OCI-LY7 (cell line): ENCODE measurements around the gene CAPN9. TPM values are rescaled to one million over a fixed set of nuclear protein-coding genes. Genes with fewer than 3 reads are reported as not detected.

Source experiments
- BruUV-seq: library from RNA; stranded (reverse); fragments of 400-500 nt; replicated peaks from 2 replicates; lab custom pipeline; 2021; lab: Mats Ljungman, UMichigan
- CTCF ChIA-PET: fragments of 300-600 bp; sonication (Branson Sonifier 250); formaldehyde crosslinking; loops from one replicate; lab custom pipeline; 2022; ENCODE audit warnings: antibody characterized with exemption; ENCODE audit not compliant: unreplicated experiment; lab: Charles Lee
- POLR2A ChIA-PET: fragments of 300-600 bp; sonication (Branson Sonifier 250); formaldehyde crosslinking; loops from one replicate; lab custom pipeline; 2022; ENCODE audit warnings: antibody characterized with exemption; lab: Charles Lee
- DNase-seq: peaks from one replicate; pipeline ENCODE4 v3.0.0-alpha.2; 2015; ENCODE audit warnings: low spot score
- H2AFZ ChIP-seq: fragments of 200-600 bp; sonication (generic), shearing (Covaris generic); 2 replicates; pipeline ENCODE4 v1.6.1; 2014; ENCODE audit warnings: mild to moderate bottlenecking, antibody characterized with exemption, low read length, moderate library complexity
- H3K27ac ChIP-seq: fragments of 200-600 bp; sonication (generic); 2 replicates; pipeline ENCODE4 v1.5.1; 2014; ENCODE audit warnings: mixed run types, low read depth, mild to moderate bottlenecking, moderate library complexity, low read length, inconsistent platforms; ENCODE audit not compliant: poor library complexity, severe bottlenecking
- H3K36me3 ChIP-seq: fragments of 200-600 bp; sonication (generic); 2 replicates; pipeline ENCODE4 v1.6.1; 2014; ENCODE audit warnings: mild to moderate bottlenecking, antibody characterized with exemption, low read length, moderate library complexity, mixed read lengths; ENCODE audit not compliant: insufficient read depth
- H3K4me1 ChIP-seq: fragments of 200-600 bp; sonication (generic); 2 replicates; pipeline ENCODE4 v1.5.1; 2014; ENCODE audit warnings: mild to moderate bottlenecking, low read length; ENCODE audit not compliant: insufficient read depth, poor library complexity, severe bottlenecking
- H3K4me2 ChIP-seq: fragments of 200-600 bp; sonication (generic); 2 replicates; pipeline ENCODE4 v1.6.1; 2014; ENCODE audit warnings: mild to moderate bottlenecking, low read length
- H3K4me3 ChIP-seq: fragments of 200-600 bp; sonication (generic); 2 replicates; pipeline ENCODE4 v1.5.1; 2014; ENCODE audit warnings: mild to moderate bottlenecking, low read depth, low read length; ENCODE audit not compliant: poor library complexity, severe bottlenecking
- H3K79me2 ChIP-seq: fragments of 200-600 bp; sonication (generic); 2 replicates; pipeline ENCODE4 v1.6.1; 2016; ENCODE audit warnings: low read depth, mild to moderate bottlenecking, low read length, moderate library complexity, mixed read lengths; ENCODE audit not compliant: insufficient read depth
- H3K9me2 ChIP-seq: fragments of 200-600 bp; sonication (generic); 2 replicates; pipeline ENCODE4 v1.6.1; 2016; ENCODE audit warnings: mild to moderate bottlenecking, low read length, mixed read lengths; ENCODE audit not compliant: insufficient read depth
- H3K9me3 ChIP-seq: fragments of 200-600 bp; sonication (generic); 2 replicates; pipeline ENCODE4 v1.6.1; 2014; ENCODE audit warnings: mild to moderate bottlenecking, mixed run types, low read length, mixed read lengths
- H4K20me1 ChIP-seq: fragments of 200-600 bp; sonication (generic); 2 replicates; pipeline ENCODE4 v1.6.1; 2014; ENCODE audit warnings: mild to moderate bottlenecking, antibody characterized with exemption, low read length, moderate library complexity, mixed read lengths; ENCODE audit not compliant: insufficient read depth
- CTCF ChIP-seq: fragments of 200-600 bp; sonication (generic); conservative IDR thresholded peaks from 2 replicates; pipeline ENCODE4 v1.5.1; 2014; ENCODE audit warnings: mild to moderate bottlenecking, antibody characterized with exemption, low read length, moderate library complexity, mixed read lengths
- EZH2phosphoT487 ChIP-seq: fragments of 200-600 bp; sonication (generic); IDR thresholded peaks from 2 replicates; pipeline ENCODE4 v1.6.1; 2018; ENCODE audit warnings: low read depth, borderline replicate concordance, mild to moderate bottlenecking, mixed run types, antibody characterized with exemption, low read length, moderate library complexity, mixed read lengths
- intact Hi-C: fragments of 100-400 bp; cut with micrococcal nuclease; formaldehyde crosslinking; loops from one replicate; pipeline ENCODE4 v1.10.0; 2022; ENCODE audit not compliant: unreplicated experiment
- small RNA-seq: library from RNA; depleted of rRNA; stranded (forward); fragments of <200 nt; gene quantifications from one replicate; pipeline ENCODE3, GENCODE V24; 2014
- total RNA-seq, 2 experiments: library from RNA; depleted of rRNA in 1 of 2; stranded (reverse); fragments of >200 nt in 1 of 2; shearing (Covaris generic) in 1 of 2; gene quantifications; 2 replicates each; pipeline ENCODE4 v1.2.3, GENCODE V29; 2014 to 2022

CAPN9 gene
- total RNA-seq, 2 experiments from 2014 or later = not detected

- intact Hi-C loops = no loop called here
- no peak for DNase-seq
- no peak for TF ChIP-seq EZH2phosphoT487
- TF ChIP-seq CTCF = no peak
- no peak overlapping the region for H3K27ac ChIP-seq
- no peak overlapping the region for H3K4me3 ChIP-seq
- no TSS peak for BruUV-seq
- no peaks in the 10 kb centered on the region for H3K9me3 ChIP-seq
- no peaks in the 10 kb centered on the region for H3K9me2 ChIP-seq
- H4K20me1 ChIP-seq = no peaks in the 10 kb centered on the region
- no peaks in the 10 kb centered on the region for H3K36me3 ChIP-seq
- no peak overlapping the region for H2AFZ ChIP-seq
- ChIA-PET CTCF (no interaction called here), POLR2A (interaction anchor here (0.9 kb wide), 1 partner anchor 15 kb away, joined by 3 read pairs; no protein-coding TSS in a partner anchor)
- no peaks in the 10 kb centered on the region for H3K79me2 ChIP-seq
- H3K4me1 ChIP-seq = no peaks in the 10 kb centered on the region
- H3K4me2 ChIP-seq = no peak overlapping the region
These were observed 104.1 kb downstream of the CAPN9 start for GRCh38 chr1:230851291-230851691.

Small RNAs within 50 kb of the gene (small RNA-seq; reads per million reads assigned to genes)
- gene RNA5SP79 = not detected

Other genes starting within 250 kb of the CAPN9 start
- 30.5 and 47.9 TPM in 2 replicates for gene COG2, start 104.9 kb upstream of the CAPN9 start, total RNA-seq (2014; rRNA removed; shearing (Covaris generic))
- gene COG2, start 104.9 kb upstream of the CAPN9 start, total RNA-seq (2022) = 33.8 and 35.3 TPM in 2 replicates
- gene AGT, start 33.3 kb upstream of the CAPN9 start, total RNA-seq (2014; rRNA removed; shearing (Covaris generic)) = not detected in 2 replicates
- not detected in 2 replicates for gene AGT, start 33.3 kb upstream of the CAPN9 start, total RNA-seq (2022)
- 4.9 and 5.7 TPM in 2 replicates for gene C1orf198, start 121.1 kb downstream of the CAPN9 start, total RNA-seq (2014; rRNA removed; shearing (Covaris generic))
- 6.5 and 7.9 TPM in 2 replicates for gene C1orf198, start 121.1 kb downstream of the CAPN9 start, total RNA-seq (2022)
- 15.4 and 24.3 TPM in 2 replicates for gene TTC13, start 231.5 kb downstream of the CAPN9 start, total RNA-seq (2014; rRNA removed; shearing (Covaris generic))
- 27.0 and 27.2 TPM in 2 replicates for gene TTC13, start 231.5 kb downstream of the CAPN9 start, total RNA-seq (2022)
- gene ARV1, start 231.7 kb downstream of the CAPN9 start, total RNA-seq (2014; rRNA removed; shearing (Covaris generic)) = 11.7 and 15.1 TPM in 2 replicates
- gene ARV1, start 231.7 kb downstream of the CAPN9 start, total RNA-seq (2022) = 21.2 and 21.9 TPM in 2 replicates